AG04449 (cell line): Measurements from ENCODE around the gene HOXD11.

Source experiments
- CTCF ChIA-PET: fragments of 350-600 bp; formaldehyde crosslinking; extraction: SDS; loops from one replicate; lab custom pipeline; 2021; ENCODE audit warnings: antibody characterized with exemption; lab: Yijun Ruan, JAX
- POLR2A ChIA-PET: fragments of 400-600, 350-600 bp; formaldehyde crosslinking; extraction: SDS; loops from one replicate; lab custom pipeline; 2020; ENCODE audit warnings: antibody characterized with exemption, inconsistent platforms; lab: Yijun Ruan, JAX
- DNase-seq: peaks from one replicate; pipeline ENCODE4 v3.0.0-alpha.2; 2010; ENCODE audit warnings: low read depth, low spot score
- H3K4me3 ChIP-seq: 2 replicates; pipeline ENCODE4 v1.5.1; 2011; ENCODE audit warnings: low read depth, mild to moderate bottlenecking, control low read depth, low read length
- TF ChIP-seq, protein P1 (sequence below): IDR thresholded peaks from one replicate; pipeline ENCODE4 v1.5.1; 2011; ENCODE audit warnings: mild to moderate bottlenecking, moderate library complexity, low read length, control low read depth, inconsistent platforms; ENCODE audit not compliant: insufficient read depth; ENCODE audit errors: missing control alignments

HOXD11 gene

DNA sequence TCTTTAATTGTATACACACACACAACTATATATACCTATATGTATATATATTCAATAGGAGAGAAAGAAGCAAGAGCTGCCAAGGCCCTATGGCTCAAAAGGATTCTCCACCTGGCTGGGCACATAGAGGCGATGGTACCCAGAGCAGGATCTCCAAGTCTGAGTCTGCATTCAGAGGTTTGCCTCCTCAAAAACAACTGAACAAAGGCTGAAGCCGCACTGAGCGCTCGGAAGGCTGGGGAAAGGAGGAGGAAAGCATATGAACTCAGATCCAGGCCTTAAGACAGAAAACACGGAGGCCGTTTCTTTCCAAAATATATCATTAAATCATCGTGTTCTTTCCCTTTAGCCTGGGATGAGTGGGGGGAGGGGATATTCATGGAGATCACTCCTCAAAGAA is 3.9 kb upstream of the HOXD11 start:
- TF ChIP-seq, protein P1, sequence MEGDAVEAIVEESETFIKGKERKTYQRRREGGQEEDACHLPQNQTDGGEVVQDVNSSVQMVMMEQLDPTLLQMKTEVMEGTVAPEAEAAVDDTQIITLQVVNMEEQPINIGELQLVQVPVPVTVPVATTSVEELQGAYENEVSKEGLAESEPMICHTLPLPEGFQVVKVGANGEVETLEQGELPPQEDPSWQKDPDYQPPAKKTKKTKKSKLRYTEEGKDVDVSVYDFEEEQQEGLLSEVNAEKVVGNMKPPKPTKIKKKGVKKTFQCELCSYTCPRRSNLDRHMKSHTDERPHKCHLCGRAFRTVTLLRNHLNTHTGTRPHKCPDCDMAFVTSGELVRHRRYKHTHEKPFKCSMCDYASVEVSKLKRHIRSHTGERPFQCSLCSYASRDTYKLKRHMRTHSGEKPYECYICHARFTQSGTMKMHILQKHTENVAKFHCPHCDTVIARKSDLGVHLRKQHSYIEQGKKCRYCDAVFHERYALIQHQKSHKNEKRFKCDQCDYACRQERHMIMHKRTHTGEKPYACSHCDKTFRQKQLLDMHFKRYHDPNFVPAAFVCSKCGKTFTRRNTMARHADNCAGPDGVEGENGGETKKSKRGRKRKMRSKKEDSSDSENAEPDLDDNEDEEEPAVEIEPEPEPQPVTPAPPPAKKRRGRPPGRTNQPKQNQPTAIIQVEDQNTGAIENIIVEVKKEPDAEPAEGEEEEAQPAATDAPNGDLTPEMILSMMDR = no peak
- ChIA-PET CTCF (interaction anchor here (0.9 to 2.3 kb wide), 6 partner anchors 8 to 1045 kb away, joined by 3 to 22 read pairs (median 6); no protein-coding TSS in a partner anchor), POLR2A (no interaction called here)
- no peak overlapping the region for H3K4me3 ChIP-seq
- no peak for DNase-seq

DNA sequence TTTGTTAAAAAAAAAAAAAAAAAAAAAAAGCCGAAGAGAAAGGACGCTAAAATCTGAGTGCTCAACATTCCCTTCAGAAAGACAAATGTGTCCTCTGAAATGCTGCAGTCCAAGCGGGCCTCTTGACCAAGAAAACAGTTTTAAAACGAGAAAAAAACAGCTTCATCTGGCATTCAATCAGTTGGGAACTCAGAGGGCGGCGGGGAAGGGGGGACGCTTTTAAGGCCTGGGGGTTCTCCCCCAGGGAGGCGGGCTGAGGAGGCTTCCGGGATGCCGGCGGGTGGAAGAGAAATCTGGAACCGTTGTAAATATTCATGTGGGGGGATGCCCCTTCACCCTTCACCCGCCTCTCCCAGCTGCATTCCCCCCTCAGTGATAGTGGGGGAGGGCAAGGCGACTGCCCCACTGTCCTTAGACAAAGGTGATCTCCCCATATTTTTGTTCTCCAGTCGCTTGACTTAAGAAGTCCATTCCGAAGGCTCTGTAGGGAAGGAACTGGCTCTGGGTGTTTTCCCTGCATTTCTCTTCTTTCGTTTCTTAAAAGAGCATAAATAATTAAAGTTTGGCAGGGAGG is 3.3 kb upstream of the HOXD11 start:
- TF ChIP-seq, protein P1 = no peak
- POLR2A ChIA-PET = no interaction called here
- no peak overlapping the region for H3K4me3 ChIP-seq
- no peak for DNase-seq
- CTCF ChIA-PET = interaction anchor here (1.0 to 2.3 kb wide), 9 partner anchors 9 to 1406 kb away, joined by 3 to 8 read pairs (median 4); partner anchors contain the start of gene HOXD10

DNA sequence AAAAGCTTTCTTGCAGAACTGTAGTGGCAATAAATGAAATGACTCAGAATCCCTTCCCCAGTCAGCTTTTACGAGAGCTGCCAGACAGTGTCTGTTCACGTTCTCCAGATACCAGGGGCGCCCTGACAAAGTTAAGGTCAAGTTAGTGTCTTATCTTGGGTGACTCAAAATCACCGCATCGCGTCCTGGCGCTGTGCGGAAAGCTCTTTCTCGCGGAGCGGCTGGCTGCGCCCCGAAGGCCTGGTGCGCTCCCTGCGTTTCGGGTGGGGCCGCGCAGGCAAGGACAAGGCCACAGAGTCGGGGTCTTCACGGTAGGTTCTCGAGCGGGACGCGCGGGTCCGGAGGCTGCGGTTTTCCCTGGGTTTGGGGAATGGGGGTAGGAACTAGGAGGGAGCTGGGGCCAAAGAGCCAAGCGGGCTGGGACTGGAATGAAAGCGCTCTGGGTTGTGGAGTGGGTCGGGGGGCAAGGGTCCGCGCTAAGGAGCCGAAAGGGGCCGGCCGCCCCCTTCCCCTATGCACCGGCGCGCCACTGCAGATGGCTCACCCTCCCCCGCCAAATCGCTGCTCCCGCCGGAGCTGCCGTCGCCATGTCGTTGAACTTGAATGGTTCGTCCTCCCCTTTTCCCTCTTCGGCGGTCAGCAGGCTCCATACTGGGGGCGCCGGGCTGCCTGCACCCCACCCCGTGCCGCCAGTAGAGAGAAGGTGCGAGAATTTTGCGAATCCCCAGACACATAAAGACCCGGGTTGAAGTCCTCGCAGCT is 2.6 kb upstream of the HOXD11 start:
- POLR2A ChIA-PET = no interaction called here
- CTCF ChIA-PET = interaction anchor here (0.6 to 2.3 kb wide), 11 partner anchors 9 to 1407 kb away, joined by 3 to 8 read pairs (median 3); partner anchors contain the start of gene HOXD10
- peak overlapping the region; percentile 3; the same call in 1 of the 2 replicates for H3K4me3 ChIP-seq
- TF ChIP-seq, protein P1 = no peak
- DNase-seq = no peak

DNA sequence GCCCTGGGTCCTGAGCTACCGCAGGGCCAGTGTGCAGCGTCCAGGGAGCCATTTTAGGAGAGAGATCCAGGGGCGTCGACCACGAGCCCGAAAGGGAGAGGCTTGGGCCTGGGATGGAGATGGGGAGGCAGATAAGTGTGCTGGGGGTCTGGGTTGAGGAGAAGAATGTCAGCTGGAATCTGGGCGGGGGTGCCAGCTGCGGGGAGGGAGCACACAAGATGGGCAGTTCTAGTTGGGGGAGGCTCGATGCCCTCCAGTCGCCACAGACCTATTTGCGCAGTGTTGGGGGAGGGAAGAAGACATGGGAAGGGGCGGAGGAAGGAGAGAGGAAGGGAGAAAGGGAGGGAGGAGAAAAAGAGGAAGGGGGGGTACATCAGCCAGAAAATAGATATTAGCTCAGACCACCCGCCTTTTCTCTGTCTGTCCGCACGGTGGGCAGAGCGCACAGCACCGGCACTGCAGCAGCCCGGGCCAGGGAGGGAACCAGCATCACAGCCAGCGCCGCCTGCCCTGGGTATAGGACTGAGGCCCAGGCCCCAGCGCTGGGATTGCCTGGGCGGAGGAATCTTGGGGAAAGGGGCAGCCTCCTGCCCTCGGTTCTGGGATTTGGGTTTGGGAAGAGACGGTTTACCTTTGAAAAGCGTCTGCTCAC is 1.9 kb upstream of the HOXD11 start:
- no peak overlapping the region for H3K4me3 ChIP-seq
- TF ChIP-seq, protein P1 = no peak
- DNase-seq = no peak
- CTCF ChIA-PET = interaction anchor here (0.6 to 1.9 kb wide), 6 partner anchors 9 to 1408 kb away, joined by 3 to 8 read pairs (median 4); partner anchors contain the start of gene HOXD10
- POLR2A ChIA-PET = no interaction called here

DNA sequence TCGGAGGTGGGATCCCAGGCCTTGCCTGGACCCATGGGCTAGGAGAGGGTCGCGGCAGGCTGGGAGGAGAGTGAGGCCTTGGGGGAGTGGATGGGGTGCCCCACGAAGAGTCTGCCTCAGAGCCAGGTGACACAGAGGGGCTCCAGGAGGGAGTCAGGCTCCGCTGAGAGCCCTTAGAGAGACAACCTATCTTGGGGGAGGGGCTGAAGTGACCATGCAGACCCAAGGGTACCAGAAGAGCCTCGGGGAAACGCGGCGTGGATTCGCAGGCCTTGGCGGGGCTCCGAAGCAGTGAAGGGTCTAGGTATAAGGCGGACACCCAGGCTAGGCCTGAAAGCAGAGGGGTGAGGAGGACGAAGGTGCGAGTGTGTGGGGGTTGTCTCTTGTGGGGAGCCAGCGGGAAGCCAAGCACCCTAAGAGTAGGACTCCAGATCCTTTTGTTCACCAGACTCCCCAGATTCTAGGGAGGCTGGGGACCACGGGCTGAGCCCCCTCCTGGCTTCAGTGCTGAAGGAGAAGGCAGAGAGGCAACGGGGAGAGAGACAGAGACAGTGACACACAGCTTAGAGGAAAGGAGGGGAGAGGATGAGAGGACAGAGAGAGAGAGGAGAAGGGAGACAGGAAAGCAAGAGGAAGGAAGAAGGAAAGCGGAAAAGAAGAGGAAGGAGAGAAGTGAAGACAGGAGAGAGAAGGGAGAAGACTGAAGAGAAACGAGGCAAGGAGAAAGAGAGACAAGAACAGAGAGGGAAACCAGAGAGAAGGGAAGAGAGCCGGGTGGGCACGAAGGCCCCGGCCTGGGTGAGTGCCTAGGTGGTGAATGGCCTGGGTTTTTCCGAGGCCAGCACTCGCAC is 1.1 kb upstream of the HOXD11 start:
- DNase-seq = no peak
- CTCF ChIA-PET = interaction anchor here (1.4 to 1.9 kb wide), 2 partner anchors 8 to 11 kb away, joined by 4 to 8 read pairs; no protein-coding TSS in a partner anchor
- no peak overlapping the region for H3K4me3 ChIP-seq
- TF ChIP-seq, protein P1 = no peak
- POLR2A ChIA-PET = no interaction called here
